GM12873 (cell line): ENCODE measurements around the gene MKKS.

Source experiments
- CTCF ChIP-seq: IDR thresholded peaks from 2 replicates; pipeline ENCODE4 v1.5.1; 2012; ENCODE audit warnings: low read depth, mild to moderate bottlenecking, moderate library complexity, low read length, control low read depth; ENCODE audit not compliant: insufficient read depth; ENCODE audit errors: missing control alignments

MKKS gene

GRCh38 chr20:10466855-10467254 is 32.8 kb upstream of the MKKS start:
- no peak for TF ChIP-seq CTCF

GRCh38 chr20:10466325-10466724 is 32.3 kb upstream of the MKKS start:
- TF ChIP-seq CTCF, result no peak

- TF ChIP-seq CTCF, result no peak
Measured at GRCh38 chr20:10465135-10465534, 31.1 kb upstream of the MKKS start.

- no peak for TF ChIP-seq CTCF
Measured at GRCh38 chr20:10463622-10464021, 29.6 kb upstream of the MKKS start.

- no peak for TF ChIP-seq CTCF
Measured at GRCh38 chr20:10462516-10462915, 28.5 kb upstream of the MKKS start.

- TF ChIP-seq CTCF, result no peak
Measured at GRCh38 chr20:10461495-10461894, 27.5 kb upstream of the MKKS start.

GRCh38 chr20:10454151-10454750 is 20.2 kb upstream of the MKKS start:
- no peak for TF ChIP-seq CTCF
